HG03342 (cell line): ENCODE data around the gene GSTA3.
"Not testable (repeated sequence)": the region's sequence is repeated elsewhere in the genome, so short reads cannot be mapped to it uniquely, and the experiment has no call there.

Source experiments
- ATAC-seq: cut with Tn5 transposase; IDR thresholded peaks from one replicate; pipeline ENCODE4 v1.9.1; 2021; ENCODE audit warnings: mild to moderate bottlenecking, moderate library complexity; ENCODE audit not compliant: unreplicated experiment

The GSTA3 gene

DNA sequence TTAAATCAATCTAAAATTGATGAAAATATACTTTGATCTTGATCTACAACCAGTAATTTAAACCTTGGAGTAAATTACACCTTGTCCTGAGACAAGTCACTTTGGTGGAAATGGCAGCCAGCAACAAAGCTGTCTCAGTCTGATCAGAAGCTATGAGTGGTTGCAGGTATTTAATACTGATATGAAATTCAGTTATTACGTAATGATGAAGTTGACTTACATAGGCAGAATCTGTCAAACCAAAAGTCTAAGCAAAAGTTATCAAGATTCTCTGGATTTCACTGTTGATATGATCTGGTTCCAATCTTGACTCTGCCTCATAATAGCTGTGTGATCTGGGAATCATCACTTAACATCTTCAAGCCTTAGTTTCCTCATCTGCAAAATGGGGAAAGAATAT lies 41.3 kb downstream of the GSTA3 start:
- no peak for ATAC-seq

DNA sequence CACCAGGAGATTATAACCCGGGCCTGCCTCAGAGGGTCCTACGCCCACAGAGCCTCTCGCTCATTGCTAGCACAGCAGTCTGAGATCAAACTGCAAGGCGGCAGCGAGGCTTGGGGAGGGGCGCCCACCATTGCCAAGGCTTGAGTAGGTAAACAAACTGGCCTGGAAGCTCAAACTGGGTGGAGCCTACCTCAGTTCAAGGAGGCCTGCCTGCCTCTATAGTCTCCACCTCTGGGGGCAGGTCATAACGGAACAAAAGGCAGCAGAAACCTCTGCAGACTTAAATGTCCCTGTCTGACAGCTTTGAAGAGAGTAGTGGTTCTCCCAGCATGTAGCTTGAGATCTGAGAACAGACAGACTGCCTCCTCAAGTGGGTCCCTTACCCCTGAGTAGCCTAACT lies 48.3 kb downstream of the GSTA3 start:
- ATAC-seq = not testable (repeated sequence)

DNA sequence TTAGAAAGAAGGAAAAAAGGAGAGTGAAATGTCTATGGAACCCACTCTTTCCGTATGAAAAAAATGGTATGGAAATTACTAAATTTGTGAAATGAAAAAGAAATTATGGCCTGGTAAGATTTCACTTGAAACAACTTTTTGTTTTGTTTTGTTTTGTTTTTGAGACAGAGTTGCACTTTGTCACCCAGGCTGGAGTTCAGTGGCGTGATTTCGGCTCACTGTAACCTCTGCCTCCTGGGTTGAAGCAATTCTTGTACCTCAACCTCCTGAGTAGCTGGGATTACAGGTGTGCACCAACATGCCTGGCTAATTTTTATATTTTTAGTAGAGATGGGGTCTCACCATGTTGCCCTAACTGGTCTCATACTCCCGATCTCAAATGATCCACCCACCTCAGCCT lies 51.1 kb downstream of the GSTA3 start:
- ATAC-seq = no peak

GRCh38 chr6:52856137-52856536 lies 53.4 kb downstream of the GSTA3 start:
- ATAC-seq = not testable (repeated sequence)

DNA sequence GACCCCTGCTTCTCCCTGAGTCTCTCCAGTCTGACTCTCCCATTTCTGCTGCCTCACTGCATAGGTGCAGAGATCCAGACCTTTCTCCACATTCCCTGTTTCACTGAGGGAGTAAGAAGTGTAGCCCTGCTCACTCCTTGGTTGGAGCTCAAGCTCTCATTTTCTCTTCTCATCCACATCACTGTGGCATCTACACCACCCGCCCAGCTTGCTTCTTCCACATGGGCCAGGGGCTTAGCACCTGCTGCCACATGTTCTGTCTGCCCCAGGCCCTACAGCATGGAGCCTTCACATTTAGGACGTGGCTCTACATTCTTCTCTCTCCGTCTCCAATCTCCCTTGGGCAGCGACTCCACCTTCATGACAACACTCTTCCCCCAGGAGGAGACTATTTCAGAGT lies 60.4 kb downstream of the GSTA3 start:
- ATAC-seq = no peak
